GM18526 (cell line): ENCODE results near the gene POLR3H.

ENCODE experiments used
- POLR2A ChIP-seq: IDR thresholded peaks from 3 replicates; pipeline ENCODE4 v1.6.1; 2011; ENCODE audit not compliant: insufficient read length; ENCODE audit errors: extremely low read depth

Gene POLR3H, protein sequence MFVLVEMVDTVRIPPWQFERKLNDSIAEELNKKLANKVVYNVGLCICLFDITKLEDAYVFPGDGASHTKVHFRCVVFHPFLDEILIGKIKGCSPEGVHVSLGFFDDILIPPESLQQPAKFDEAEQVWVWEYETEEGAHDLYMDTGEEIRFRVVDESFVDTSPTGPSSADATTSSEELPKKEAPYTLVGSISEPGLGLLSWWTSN

GRCh38 chr22:41543854-41544670 is at the start of gene POLR3H:
Gene POLR3H (minus strand): TSS chr22:41544470. CDS start chr22:41544101, 369 bp downstream.
- peak; percentile 60 for TF ChIP-seq POLR2A

DNA sequence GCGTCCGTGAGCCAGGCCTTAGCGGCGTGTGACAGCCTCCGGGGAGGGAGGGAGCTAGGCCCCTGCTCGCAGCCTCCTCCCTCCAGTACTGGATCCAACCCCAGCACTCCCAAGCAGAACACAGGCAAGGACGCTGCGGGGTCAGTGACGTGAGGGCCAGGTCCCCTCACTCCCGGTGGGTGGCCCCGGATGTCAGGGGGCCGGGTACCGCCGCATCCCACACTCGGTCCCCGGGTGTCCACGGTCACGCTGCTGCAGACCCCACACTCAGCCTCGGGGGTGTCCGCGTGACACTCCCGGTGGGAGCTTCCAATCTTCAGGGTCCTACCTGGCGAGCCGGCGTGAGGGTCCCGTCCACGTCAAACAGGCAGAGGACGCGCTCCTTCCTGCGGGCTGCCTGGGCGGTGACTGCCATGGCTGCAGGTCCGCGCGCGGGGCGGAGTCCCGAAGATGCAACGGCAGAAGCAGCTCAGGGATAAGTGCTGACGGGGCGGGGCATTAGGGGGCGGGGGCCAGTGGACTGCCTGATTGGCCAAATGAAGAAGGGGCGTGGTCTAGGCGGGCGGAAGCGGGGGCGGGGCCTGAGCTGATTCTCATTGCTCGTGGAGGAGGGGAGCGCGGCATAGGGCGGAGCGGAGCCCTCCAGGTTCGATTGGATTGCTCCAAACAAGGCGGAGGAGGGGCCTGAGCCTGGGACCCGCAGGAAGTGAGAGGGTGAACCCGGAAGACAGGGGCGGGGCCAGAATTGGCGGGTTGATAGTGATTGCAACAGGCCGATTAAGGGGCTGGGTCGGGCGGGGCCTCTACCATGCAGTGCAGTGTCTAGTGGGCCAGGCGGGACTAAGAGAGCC is 45.3 kb upstream of the POLR3H start, which contains the start of gene PMM1:
PMM1 (minus strand) TSS at position 450 of the 851 bp plus-strand sequence; CDS start at position 415, 35 bp downstream.
- TF ChIP-seq POLR2A = peak; percentile 77

- no peak for TF ChIP-seq POLR2A
Measured at GRCh38 chr22:41587347-41587723, 43.1 kb upstream of the POLR3H start.

- TF ChIP-seq POLR2A = no peak
Measured at GRCh38 chr22:41585898-41586297, 41.6 kb upstream of the POLR3H start.

GRCh38 chr22:41584881-41585280 is 40.6 kb upstream of the POLR3H start:
- no peak for TF ChIP-seq POLR2A

DNA sequence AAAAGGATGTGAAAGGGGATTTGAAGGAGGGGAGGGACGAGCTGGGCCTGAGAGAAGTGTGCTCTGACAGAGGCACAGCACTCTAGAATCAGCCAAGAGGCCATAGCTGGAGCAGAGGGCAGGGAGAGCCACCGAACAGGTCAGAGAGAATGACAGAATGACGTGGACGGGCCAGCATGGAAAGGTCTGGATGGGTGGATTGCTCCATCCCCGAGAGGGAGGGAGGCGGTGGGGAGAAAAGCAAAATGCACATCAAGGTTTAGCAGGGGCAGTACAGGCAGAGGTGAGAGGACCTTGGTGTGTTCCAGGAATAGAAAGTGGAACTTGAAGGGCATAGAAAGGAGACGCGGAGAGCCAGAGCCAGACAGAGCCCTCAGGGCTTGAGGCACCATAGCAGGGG is 38.4 kb upstream of the POLR3H start:
- TF ChIP-seq POLR2A = no peak

DNA sequence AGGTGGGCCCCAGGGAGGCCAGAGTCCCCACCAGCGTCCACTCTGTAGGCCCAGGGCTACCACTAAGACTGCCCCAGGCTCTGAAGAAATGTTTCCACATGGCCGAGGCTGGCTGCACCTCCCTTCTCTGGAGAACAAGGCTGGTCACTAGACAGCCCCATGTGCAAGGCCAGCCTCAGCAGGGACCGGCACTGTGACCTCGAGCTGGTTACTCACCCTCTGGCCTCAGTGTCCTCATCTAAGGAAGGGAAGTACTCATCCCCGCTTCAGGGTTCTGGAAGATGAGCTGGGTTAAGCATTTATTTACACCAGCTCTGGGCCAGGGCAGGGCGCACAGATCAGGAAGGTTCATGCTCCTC is 35.7 kb upstream of the POLR3H start:
- TF ChIP-seq POLR2A = no peak

DNA sequence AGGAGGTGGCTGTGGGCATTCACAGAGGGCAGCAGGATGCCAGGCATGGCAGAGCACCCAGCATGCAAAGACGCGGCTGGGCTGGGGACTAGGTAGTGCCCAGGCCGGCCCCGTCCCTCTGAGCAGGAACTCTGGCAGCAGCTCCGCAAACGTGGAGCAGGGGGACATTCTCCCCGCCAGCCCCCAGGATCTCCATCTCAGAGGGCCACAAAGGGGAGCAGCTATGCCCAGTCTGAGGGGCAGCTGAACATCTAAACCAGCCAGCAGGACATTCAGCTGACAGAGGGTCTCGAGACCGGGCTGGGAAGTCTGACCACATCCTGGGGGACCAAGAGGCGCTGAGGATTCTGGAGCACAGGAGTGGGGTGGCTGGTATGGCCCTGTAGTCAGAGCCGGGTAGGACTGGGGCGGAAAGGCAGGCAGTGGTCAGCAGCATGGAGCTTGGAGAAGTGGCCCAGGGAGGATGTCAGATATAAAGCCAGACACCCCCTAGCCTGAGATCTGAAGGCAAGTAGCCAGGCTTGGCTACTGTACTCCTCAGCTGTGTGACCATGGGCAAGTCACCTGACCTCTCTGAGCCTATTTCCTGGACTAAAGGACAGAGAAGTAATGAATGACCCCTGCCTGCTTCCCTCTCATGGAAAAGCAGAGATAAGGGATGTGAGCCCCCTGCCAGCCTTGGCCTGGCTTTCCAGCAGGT is 35.2 kb upstream of the POLR3H start:
- no peak for TF ChIP-seq POLR2A

GRCh38 chr22:41578818-41579217 is 34.5 kb upstream of the POLR3H start:
- no peak for TF ChIP-seq POLR2A

- no peak for TF ChIP-seq POLR2A
Measured at GRCh38 chr22:41578114-41578513, 33.8 kb upstream of the POLR3H start.

- no peak for TF ChIP-seq POLR2A
Measured at GRCh38 chr22:41576877-41577276, 32.6 kb upstream of the POLR3H start.

GRCh38 chr22:41575533-41575932 is 31.3 kb upstream of the POLR3H start:
- no peak for TF ChIP-seq POLR2A

DNA sequence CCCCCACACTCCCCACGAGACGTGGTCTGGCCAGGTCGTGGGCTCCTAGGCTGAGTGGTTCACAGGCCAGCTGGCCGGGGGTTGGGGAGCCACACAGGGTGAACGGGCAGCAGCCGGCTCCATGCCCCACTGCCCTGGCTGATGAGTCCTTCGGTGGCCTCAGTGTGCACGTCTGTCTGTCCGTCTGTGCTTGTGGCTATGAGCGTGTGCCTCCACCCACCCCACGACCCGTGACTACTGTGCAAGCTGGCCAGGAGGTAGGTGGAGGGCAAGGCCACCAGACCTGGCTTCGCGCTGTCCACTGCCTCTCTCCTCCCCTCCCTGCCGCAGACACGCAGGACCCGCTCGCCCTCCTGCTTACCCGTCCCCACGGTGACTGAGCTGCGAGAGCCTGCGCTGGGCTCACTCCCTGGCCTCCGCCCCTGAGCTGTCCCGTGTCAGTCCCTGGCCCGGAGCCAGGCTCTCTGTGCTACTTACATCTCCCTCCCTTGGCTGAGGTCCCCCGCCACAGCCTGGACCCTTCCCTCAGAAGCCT is 30.6 kb upstream of the POLR3H start:
- no peak for TF ChIP-seq POLR2A

- TF ChIP-seq POLR2A = no peak
Measured at GRCh38 chr22:41573677-41574076, 29.4 kb upstream of the POLR3H start.

- no peak for TF ChIP-seq POLR2A
Measured at GRCh38 chr22:41571786-41572185, 27.5 kb upstream of the POLR3H start.

DNA sequence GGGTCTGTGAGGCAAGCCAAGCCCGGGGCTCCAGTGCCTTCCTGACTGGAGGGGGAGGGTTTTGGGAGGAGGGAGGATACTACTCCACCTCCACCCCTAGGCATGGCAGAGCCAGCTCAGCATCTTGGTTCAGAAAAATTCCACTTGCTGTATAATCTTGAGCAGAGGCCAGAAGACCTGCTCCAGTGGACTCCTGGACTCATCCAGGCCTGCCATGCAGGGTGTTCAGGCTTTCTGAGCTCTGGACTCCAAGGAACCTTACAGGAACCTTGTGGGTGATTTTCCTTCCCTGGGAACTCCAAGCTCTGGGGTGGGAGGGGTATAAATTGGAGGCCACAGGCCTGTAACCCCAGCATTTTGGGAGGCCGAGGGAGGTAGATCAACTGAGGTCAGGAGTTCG is 26.0 kb upstream of the POLR3H start:
- no peak for TF ChIP-seq POLR2A
